Muscle of leg (tissue), 11 donors: ENCODE results near the gene C13orf46. TPM values are rescaled to one million over a fixed set of nuclear protein-coding genes. Genes with fewer than 3 reads are reported as not detected.

Experiments used
- DNase-seq: peaks from one replicate; pipeline ENCODE4 v3.0.0; 2013
- H3K27ac ChIP-seq: one replicate; pipeline ENCODE4 v1.5.1; 2013; ENCODE audit warnings: mild to moderate bottlenecking, low read length, control low read depth
- H3K27me3 ChIP-seq: one replicate; pipeline ENCODE4 v1.6.1; 2013; ENCODE audit warnings: low read length; ENCODE audit not compliant: control insufficient read depth, insufficient read depth
- H3K36me3 ChIP-seq: one replicate; pipeline ENCODE4 v1.6.1; 2013; ENCODE audit warnings: low read length; ENCODE audit not compliant: control insufficient read depth, insufficient read depth
- H3K4me1 ChIP-seq: one replicate; pipeline ENCODE4 v1.6.1; 2013; ENCODE audit warnings: low read length; ENCODE audit not compliant: control insufficient read depth, insufficient read depth
- H3K4me3 ChIP-seq: one replicate; pipeline ENCODE4 v1.5.1; 2013; ENCODE audit warnings: low read length, control low read depth
- H3K9me3 ChIP-seq: replicated peaks from 2 replicates; pipeline ENCODE4 v1.6.1; 2013; ENCODE audit warnings: low read depth, low read length; ENCODE audit not compliant: control insufficient read depth
- WGBS: methylation state at CpG from one replicate; pipeline ENCODE4 v1.1.5; 2013; ENCODE audit warnings: missing lambda C conversion rate; ENCODE audit not compliant: insufficient coverage; 5-methylcytosine and 5-hydroxymethylcytosine counted together
- polyA plus RNA-seq, 8 donors: library from polyadenylated mRNA; unstranded; fragments of 120-200 nt; gene quantifications; one replicate each; pipeline versions ENCODE4 v1.2.1 to v1.2.3, GENCODE V29; 2013; ENCODE audit warnings: inconsistent platforms in 1 of 8, low replicate concordance in 1 of 8; ENCODE audit not compliant: insufficient read length in 8 of 8, insufficient read depth in 1 of 8
- total RNA-seq: library from RNA; stranded (reverse); fragments of 120-200 nt; gene quantifications from one replicate; pipeline ENCODE4 v1.2.4, GENCODE V29; 2013

The C13orf46 gene
- total and polyA plus RNA-seq, 9 donors = 0.09 to 0.56 (median 0.28) TPM

DNA sequence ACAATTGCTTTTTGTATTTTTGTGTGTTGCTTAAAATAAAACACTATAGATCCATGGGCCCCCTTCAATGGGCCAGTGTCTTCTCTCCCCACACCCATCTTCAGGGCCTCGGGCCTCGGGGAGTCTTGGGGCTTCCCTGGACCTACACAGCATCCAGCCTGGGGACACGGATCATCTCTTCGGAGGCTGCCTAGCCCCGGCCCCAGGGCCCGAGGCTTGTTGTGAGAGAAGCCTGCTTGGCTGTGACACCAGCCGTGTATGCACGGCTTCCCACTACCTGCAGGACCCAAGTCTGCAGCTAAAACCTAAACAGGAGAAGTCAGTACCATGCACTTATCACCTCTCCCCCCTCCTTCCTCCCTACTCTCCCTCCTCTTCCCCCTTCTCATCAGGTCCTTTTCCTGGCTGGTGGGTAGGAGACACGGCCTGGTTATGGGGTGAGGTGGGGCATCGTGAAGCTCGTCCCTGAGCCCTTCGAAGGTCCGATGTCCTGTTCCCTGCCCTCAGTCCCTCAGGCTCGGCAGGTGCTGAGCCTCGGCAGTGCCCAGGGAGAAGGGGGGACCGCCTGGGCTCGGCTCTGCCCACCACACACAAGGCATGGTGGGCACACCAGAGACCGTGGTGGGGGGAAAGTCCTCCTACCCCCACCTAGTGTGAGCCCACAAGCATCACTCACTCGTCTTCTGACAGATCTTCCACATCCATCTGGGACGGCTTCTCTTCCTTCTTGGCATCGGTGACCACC lies 9.5 kb downstream of the C13orf46 start:
- no peak overlapping the region for H3K27ac ChIP-seq
- H3K4me3 ChIP-seq = no peak overlapping the region
- H3K36me3 ChIP-seq = peaks cover under 1% of the 10 kb centered on the region
- H3K9me3 ChIP-seq = peaks cover 2% of the 10 kb centered on the region
- no peaks in the 10 kb centered on the region for H3K27me3 ChIP-seq
- no peaks in the 10 kb centered on the region for H3K4me1 ChIP-seq
- WGBS = 82% methylated on average over 13 of the region's 21 CpGs
- no peak for DNase-seq

DNA sequence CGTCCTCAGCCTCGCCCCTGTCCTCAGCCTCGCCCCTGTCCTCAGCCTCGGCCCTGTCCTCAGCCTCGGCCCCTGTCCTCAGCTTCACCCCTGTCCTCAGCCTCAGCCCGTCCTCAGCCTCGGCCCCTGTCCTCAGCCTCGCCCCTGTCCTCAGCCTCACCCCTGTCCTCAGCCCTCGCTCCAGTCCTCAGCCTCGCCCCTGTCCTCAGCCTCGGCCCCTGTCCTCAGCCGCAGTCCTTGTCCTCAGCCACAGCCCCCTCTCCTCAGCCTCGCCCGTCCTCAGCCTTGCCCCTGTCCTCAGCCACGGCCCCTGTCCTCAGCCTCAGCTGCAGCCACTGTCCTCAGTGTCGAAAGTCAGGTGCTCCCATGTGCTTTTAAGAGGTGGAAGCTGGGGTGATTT lies 10.5 kb downstream of the C13orf46 start:
- peaks cover 12% of the 10 kb centered on the region for H3K9me3 ChIP-seq
- no peak overlapping the region for H3K27ac ChIP-seq
- H3K36me3 ChIP-seq = no peaks in the 10 kb centered on the region
- 86% methylated on average over 12 of the region's 16 CpGs for WGBS
- H3K4me1 ChIP-seq = no peaks in the 10 kb centered on the region
- H3K4me3 ChIP-seq = no peak overlapping the region
- H3K27me3 ChIP-seq = no peaks in the 10 kb centered on the region
- DNase-seq = no peak

DNA sequence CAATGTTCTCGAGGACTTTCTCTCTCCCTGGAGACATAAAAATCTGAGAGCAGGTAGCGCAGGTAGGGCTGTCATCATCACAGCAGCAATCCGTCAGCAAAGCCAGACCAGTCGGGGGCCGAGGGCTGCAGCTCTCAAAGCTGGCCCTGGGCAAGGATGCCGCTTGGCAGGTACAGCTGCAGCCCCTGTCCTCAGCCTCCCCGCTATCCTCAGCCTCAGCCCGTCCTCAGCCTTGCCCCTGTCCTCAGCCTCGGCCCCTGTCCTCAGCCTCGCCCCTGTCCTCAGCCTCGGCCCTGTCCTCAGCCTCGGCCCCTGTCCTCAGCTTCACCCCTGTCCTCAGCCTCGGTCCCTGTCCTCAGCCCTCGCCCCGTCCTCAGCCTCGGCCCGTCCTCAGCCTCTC lies 10.9 kb downstream of the C13orf46 start:
- no peak for DNase-seq
- no peak overlapping the region for H3K27ac ChIP-seq
- H3K27me3 ChIP-seq = no peaks in the 10 kb centered on the region
- H3K4me1 ChIP-seq = no peaks in the 10 kb centered on the region
- H3K9me3 ChIP-seq = peaks cover 12% of the 10 kb centered on the region
- H3K36me3 ChIP-seq = no peaks in the 10 kb centered on the region
- H3K4me3 ChIP-seq = no peak overlapping the region
- WGBS = 82% methylated on average over 16 of the region's 17 CpGs

DNA sequence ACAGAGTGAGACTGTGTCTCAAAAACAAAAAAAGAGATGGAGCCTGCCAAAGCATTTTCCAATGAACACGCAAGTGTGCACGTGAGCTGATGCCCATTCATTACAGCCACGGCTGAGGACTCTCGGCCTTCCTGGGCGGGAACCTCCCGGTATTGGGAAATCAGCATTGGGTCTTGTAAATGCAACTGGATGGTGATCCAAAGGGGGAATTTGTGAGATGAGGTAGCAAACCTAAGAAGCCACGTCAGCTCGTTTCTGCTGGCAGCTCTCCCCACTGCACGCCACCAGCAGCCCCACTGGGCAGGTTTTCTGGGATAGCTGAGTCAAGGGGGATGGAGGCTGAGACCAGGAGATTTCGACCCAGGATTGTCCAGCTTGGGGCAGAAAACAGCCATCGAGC lies 11.5 kb downstream of the C13orf46 start:
- no peak overlapping the region for H3K4me3 ChIP-seq
- no peak for DNase-seq
- no peak overlapping the region for H3K27ac ChIP-seq
- peaks cover 12% of the 10 kb centered on the region for H3K9me3 ChIP-seq
- no peaks in the 10 kb centered on the region for H3K27me3 ChIP-seq
- 75% methylated on average over 10 of the region's 11 CpGs for WGBS
- H3K4me1 ChIP-seq = no peaks in the 10 kb centered on the region
- H3K36me3 ChIP-seq = no peaks in the 10 kb centered on the region

DNA sequence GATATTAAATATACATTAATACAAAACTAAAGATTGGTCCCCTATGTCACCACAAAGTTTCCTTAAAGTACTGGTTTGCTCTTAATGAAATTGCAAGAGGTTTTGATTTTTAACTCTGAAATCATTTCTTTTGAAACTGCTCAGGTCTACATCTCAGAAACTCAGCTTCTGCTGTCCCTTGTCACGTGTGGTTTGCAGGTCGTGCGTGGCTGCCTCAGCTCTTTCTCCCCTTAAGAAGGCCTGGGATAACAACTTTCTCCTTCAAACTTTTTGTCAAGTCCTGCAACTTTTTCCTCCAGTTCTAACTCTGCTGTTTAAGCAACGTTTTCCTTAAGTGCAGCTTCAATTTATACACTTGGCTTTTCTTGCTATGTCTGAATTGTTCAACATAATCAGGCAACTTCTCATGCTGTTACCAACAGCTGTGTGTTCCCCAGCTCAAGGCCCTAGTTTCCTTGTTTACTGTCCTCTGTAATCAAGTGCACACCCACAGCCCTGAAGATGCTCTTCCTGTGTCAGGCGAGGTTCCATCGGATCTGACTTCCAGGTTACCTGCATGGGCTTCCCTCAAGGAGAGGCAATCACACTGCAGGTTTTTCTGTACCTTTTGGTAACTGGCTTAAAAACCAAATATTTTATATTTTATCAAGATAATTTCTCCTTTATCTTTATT lies 13.5 kb downstream of the C13orf46 start:
- Histone ChIP-seq H3K4me3 (no peak overlapping the region), H3K36me3 (no peaks in the 10 kb centered on the region), H3K9me3 (peaks cover 14% of the 10 kb centered on the region), H3K27me3 (no peaks in the 10 kb centered on the region), H3K27ac (no peak overlapping the region), H3K4me1 (no peaks in the 10 kb centered on the region)
- 68% methylated on average over 4 of the region's 6 CpGs for WGBS
- no peak for DNase-seq

DNA sequence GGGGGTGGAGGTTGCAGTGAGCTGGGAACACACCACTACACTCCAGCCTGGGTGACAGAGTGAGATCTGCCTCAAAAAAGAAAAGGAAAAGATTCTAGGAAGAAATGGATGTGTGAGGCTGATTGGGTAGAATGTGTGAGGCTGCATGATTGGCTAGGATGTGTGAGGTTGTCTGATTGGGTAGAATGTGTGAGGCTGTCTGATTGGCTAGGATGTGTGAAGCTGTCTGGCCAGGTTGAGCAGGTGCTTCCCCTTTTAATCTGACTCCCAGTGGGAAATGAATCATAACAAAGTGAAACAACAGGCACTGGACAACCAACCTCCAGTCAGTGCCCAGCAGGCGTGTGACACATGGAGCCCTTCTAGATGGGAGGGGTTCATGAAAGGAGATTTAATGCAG lies 14.7 kb downstream of the C13orf46 start:
- Histone ChIP-seq H3K27ac (no peak overlapping the region), H3K27me3 (no peaks in the 10 kb centered on the region)
- no CpG with 5 or more reads among the region's 1 CpG for WGBS

DNA sequence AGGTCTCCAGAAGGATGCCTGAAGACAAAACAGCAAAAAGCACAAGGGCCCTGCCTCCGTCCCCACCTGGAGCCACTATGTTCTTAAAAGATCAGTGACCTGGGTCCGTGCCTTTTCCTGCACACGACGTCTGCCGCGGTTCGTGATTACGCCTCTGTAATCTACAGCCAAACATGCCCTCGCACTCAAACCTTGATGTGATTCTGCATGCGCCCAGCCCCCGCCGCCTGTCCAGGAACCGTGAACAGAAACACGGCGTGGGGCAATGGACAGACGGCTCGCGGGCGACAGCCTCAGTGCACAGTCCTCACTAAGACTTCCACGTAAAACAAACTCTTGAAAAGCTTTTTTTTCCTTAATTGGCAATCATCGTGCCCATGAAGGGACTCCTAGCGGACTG lies 15.5 kb downstream of the C13orf46 start:
- no peak overlapping the region for H3K27ac ChIP-seq
- DNase-seq = no peak
- no peak overlapping the region for H3K4me3 ChIP-seq
- WGBS = 93% methylated on average over 22 of the region's 22 CpGs
- H3K36me3 ChIP-seq = no peaks in the 10 kb centered on the region
- peaks cover 14% of the 10 kb centered on the region for H3K9me3 ChIP-seq
- H3K27me3 ChIP-seq = no peaks in the 10 kb centered on the region
- no peaks in the 10 kb centered on the region for H3K4me1 ChIP-seq

More for the DNA sequence above, 14.7 kb downstream of the C13orf46 start:
- no peak for DNase-seq
- Histone ChIP-seq H3K9me3 (peaks cover 14% of the 10 kb centered on the region), H3K4me1 (no peaks in the 10 kb centered on the region), H3K36me3 (no peaks in the 10 kb centered on the region), H3K4me3 (no peak overlapping the region)

DNA sequence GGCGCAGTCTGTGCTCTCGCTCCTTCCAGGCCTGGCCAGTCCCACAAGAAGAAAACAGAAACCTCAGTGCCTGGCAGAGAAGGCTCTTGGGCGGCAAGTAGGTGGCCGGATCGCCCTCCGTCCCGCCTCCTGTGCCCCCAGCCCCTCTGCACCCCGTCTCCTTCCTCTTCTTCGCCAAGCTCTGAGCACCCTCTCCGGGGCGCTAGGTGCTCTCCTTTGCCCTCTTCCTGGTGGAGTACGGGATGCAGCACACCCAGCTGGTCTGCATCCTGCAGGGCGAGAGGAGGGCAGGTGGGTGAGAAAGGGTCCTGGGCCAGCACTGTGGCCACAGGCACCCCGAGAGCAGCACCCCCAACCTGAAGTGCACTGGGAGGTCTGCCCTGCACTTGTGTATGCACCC lies 17.3 kb downstream of the C13orf46 start:
- DNase-seq = no peak
- no peak overlapping the region for H3K27ac ChIP-seq
- no peaks in the 10 kb centered on the region for H3K36me3 ChIP-seq
- H3K9me3 ChIP-seq = peaks cover 14% of the 10 kb centered on the region
- no peaks in the 10 kb centered on the region for H3K27me3 ChIP-seq
- WGBS = 89% methylated on average over 4 of the region's 14 CpGs
- no peak overlapping the region for H3K4me3 ChIP-seq
- H3K4me1 ChIP-seq = peaks cover 1% of the 10 kb centered on the region

DNA sequence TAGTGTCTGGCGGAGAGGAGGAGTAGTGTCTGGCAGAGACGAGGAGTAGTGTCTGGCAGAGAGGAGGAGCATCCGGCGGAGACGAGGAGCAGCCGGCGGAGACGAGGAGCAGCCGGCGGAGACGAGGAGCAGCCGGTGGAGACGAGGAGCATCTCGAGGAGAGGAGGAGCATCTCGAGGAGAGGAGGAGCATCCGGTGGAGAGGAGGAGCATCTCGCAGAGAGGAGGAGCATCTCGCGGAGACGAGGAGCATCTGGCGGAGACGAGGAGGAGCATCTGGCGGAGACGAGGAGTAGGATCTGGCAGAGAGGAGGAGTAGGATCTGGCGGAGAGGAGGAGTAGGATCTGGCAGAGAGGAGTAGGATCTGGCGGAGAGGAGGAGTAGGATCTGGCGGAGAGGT lies 18.2 kb downstream of the C13orf46 start:
- no peak for DNase-seq
- H3K36me3 ChIP-seq = no peaks in the 10 kb centered on the region

DNA sequence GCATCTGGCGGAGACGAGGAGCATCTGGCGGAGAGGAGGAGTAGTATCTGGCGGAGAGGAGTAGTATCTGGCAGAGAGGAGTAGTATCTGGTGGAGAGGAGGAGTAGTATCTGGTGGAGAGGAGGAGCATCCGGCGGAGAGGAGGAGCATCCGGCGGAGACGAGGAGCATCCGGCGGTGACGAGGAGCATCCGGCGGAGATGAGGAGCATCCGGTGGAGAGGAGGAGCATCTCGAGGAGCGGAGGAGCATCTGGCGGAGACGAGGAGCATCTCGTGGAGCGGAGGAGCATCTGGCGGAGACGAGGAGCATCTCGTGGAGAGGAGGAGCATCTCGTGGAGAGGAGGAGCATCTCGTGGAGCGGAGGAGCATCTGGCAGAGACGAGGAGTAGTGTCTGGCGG lies 18.6 kb downstream of the C13orf46 start:
- no peak for DNase-seq
- no peaks in the 10 kb centered on the region for H3K36me3 ChIP-seq
- 92% methylated on average over 29 of the region's 29 CpGs for WGBS
- H3K27me3 ChIP-seq = no peaks in the 10 kb centered on the region
- H3K4me3 ChIP-seq = no peak overlapping the region
- H3K4me1 ChIP-seq = peaks cover 10% of the 10 kb centered on the region
- H3K27ac ChIP-seq = no peak overlapping the region
- peaks cover 14% of the 10 kb centered on the region for H3K9me3 ChIP-seq

More for the DNA sequence above, 18.2 kb downstream of the C13orf46 start:
- Histone ChIP-seq H3K27me3 (no peaks in the 10 kb centered on the region), H3K9me3 (peaks cover 14% of the 10 kb centered on the region), H3K27ac (no peak overlapping the region), H3K4me1 (peaks cover 10% of the 10 kb centered on the region), H3K4me3 (no peak overlapping the region)
- WGBS = 89% methylated on average over 27 of the region's 27 CpGs
